AG10803 (cell line): ENCODE measurements around the gene LIPA.
A peak's percentile ranks its signal among the peaks of the same experiment; 100 is the strongest.
"Not testable (repeated sequence)": the region's sequence is repeated elsewhere in the genome, so short reads cannot be mapped to it uniquely, and the experiment has no call there.

ENCODE experiments used
- DNase-seq: peaks from one replicate; pipeline ENCODE4 v3.0.0; 2010; ENCODE audit warnings: low read depth
- H3K4me3 ChIP-seq: 2 replicates; pipeline ENCODE4 v1.5.1; 2011; ENCODE audit warnings: mild to moderate bottlenecking, low read length, control low read depth
- TF ChIP-seq, protein P1 (sequence below): conservative IDR thresholded peaks from 2 replicates; pipeline ENCODE4 v1.5.1; 2011; ENCODE audit warnings: mild to moderate bottlenecking, low read length, control low read depth, inconsistent platforms

The LIPA gene

DNA sequence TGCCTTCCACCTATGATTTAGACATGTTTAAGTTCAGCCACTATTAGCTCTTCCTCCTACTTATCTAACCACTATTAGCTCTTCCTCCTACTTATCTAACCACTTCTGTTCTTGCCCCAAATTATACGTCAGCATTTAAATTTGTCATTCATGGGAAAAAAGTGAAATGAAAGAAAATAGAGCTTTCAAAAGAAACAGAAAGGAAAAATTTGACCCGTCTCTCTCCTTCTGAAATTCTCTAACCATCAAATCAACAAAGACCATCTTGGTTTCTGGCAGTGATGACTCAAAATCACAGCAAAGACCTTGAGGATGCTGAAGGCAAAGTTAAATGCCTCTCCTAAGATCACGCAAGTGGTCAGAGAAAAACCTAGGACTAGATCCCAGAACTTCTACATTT, 2.6 kb downstream of the LIPA start:
- no peak for DNase-seq
- H3K4me3 ChIP-seq = no peak overlapping the region
- TF ChIP-seq, protein P1, sequence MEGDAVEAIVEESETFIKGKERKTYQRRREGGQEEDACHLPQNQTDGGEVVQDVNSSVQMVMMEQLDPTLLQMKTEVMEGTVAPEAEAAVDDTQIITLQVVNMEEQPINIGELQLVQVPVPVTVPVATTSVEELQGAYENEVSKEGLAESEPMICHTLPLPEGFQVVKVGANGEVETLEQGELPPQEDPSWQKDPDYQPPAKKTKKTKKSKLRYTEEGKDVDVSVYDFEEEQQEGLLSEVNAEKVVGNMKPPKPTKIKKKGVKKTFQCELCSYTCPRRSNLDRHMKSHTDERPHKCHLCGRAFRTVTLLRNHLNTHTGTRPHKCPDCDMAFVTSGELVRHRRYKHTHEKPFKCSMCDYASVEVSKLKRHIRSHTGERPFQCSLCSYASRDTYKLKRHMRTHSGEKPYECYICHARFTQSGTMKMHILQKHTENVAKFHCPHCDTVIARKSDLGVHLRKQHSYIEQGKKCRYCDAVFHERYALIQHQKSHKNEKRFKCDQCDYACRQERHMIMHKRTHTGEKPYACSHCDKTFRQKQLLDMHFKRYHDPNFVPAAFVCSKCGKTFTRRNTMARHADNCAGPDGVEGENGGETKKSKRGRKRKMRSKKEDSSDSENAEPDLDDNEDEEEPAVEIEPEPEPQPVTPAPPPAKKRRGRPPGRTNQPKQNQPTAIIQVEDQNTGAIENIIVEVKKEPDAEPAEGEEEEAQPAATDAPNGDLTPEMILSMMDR = no peak

- not testable (repeated sequence) for H3K4me3 ChIP-seq
Measured at GRCh38 chr10:89247623-89248022, 4.0 kb downstream of the LIPA start.

GRCh38 chr10:89245802-89246201, 5.8 kb downstream of the LIPA start:
- TF ChIP-seq, protein P1 = peak; percentile 33
- no peak for DNase-seq
- no peak overlapping the region for H3K4me3 ChIP-seq

More at GRCh38 chr10:89247623-89248022, 4.0 kb downstream of the LIPA start:
- DNase-seq = not testable (repeated sequence)

DNA sequence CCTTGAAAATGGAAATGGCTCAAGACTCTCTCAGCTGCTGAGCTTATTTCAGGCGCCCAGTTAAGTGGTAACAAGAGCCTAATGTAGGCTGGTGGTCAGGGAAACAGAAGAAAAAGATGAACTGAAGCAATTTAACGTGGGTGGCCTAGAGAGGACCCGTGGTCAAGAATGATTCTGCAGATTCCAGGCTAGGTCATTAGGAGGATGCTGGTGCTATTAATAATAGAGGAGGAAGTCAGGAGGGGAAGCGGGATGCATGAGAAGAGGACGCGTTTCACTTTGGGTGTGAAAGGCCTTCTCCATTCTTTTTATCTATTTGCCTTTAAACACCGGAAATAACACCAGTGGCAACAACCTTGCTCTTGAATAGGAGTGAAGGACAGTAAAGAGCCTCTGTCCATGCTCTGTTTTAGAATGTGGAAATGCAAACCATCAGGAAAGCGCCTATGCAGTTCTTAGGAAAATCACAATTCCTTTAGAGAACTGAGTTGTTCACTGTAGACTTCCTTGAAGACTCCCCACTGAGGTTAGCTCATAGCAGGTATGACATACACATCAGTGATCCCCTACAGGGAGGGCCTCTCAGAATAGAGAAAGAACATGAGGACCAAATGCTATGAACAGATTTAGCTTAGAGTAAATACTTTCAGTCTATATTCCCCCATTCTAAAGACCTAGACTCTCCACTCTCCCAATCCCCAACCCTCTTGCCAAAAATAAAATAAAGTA, 8.6 kb downstream of the LIPA start:
- no peak overlapping the region for H3K4me3 ChIP-seq
- TF ChIP-seq, protein P1 = no peak
- DNase-seq = no peak

- H3K4me3 ChIP-seq = no peak overlapping the region
- TF ChIP-seq, protein P1 = no peak
- no peak for DNase-seq
Measured at GRCh38 chr10:89242345-89242684, 9.3 kb downstream of the LIPA start.

- DNase-seq = peak; percentile 56
- no peak overlapping the region for H3K4me3 ChIP-seq
- TF ChIP-seq, protein P1 = no peak
Measured at GRCh38 chr10:89241486-89242344, 9.9 kb downstream of the LIPA start.

DNA sequence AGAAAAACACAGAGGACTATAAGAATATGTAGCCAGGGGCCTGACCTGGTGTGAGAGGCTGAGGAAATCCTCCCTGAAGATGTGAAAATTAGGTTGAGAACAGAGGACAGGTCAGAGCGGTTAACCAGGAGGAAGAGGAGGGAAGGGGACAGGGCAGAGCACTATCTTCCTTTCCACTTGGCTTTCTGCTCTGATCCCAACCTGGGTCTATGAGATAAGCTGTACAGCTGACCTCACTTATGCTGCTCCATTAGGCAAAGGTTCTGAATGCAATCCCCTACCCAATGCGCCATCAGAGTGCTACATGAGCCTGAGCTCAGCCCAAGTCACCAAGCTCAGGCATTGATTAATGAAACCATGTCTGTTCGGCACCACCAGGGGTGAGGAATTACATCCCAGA, 10.5 kb downstream of the LIPA start:
- TF ChIP-seq, protein P1 = no peak
- H3K4me3 ChIP-seq = no peak overlapping the region
- no peak for DNase-seq
